Activated CD4-positive, alpha-beta T cell treated with anti-CD3 and anti-CD28 coated beads, Interleukin-2, amount 50 U/mL, for 16 hours (primary cell): ENCODE results near the gene MAST2.

Source experiments
- DNase-seq: peaks from one replicate; pipeline ENCODE4 v3.0.0-alpha.2; 2020

Gene MAST2

GRCh38 chr1:46076343-46076742, 272.9 kb downstream of the MAST2 start:
- no peak for DNase-seq

GRCh38 chr1:46077644-46078043, 274.2 kb downstream of the MAST2 start:
- no peak for DNase-seq

- DNase-seq = no peak
These were observed 276.8 kb downstream of the MAST2 start for GRCh38 chr1:46080257-46080656.

GRCh38 chr1:46081206-46081605, 277.8 kb downstream of the MAST2 start:
- DNase-seq = no peak

- DNase-seq = no peak
These were observed 278.2 kb downstream of the MAST2 start for GRCh38 chr1:46081619-46082018.

- no peak for DNase-seq
These were observed 280.2 kb downstream of the MAST2 start for GRCh38 chr1:46083579-46083978.

GRCh38 chr1:46084553-46085451, 281.4 kb downstream of the MAST2 start:
- DNase-seq = no peak
